Measurements from ENCODE around the gene MLH1.
"Not testable (repeated sequence)": the region's sequence is repeated elsewhere in the genome, so short reads cannot be mapped to it uniquely, and the experiment has no call there.

Gene MLH1

DNA sequence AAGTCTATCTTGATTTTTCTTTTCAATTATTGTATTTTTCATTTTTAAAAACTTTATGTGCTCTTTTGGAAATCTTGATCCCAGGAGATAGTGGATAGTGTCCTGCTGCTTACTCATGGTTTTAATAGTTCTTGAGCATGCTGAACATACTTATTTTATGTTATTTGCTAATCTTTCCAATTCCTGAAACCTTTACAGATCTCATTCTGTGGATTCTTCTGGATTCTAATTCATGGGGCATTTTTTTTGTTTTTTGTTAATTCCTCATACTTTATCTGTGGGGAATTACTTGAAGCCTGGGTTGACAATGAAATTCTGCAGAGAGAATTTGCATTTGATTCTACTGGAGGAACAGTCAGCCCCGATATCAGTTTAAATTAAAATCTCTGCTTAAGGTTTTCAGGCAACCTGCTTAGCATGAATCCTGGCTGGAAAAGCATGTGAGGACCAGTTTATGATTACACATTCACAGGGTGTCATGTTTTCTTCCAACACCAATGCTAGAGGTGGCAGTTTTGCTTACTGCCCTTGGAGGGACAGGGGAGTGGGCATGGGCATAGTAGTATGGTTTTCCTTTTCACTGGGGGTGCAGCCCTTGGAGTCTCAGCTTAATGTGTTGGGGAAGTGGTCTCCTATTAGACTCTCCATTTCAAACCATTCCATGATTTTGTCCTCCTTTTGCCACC, 46.0 kb downstream of the MLH1 start:
- no peak for DNase-seq

DNA sequence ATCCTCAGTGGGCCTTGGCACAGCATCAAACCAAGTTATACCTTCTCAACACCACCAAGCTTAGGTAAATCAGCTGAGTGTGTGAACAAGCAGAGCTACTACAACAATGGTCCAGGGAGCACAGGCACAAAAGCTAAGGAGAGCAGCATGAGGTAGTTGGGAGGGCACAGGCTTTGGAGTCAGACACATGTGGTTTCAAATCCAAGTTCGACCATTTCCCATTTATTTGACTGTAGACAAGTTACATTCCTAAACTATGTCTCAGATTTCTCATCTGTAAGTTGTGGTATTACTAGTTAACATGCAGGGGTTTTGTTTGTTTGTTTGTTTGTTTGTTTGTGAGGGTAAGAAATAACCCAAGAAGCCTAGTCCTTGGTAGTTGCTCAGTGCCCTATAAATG, 46.9 kb downstream of the MLH1 start:
- DNase-seq = no peak

DNA sequence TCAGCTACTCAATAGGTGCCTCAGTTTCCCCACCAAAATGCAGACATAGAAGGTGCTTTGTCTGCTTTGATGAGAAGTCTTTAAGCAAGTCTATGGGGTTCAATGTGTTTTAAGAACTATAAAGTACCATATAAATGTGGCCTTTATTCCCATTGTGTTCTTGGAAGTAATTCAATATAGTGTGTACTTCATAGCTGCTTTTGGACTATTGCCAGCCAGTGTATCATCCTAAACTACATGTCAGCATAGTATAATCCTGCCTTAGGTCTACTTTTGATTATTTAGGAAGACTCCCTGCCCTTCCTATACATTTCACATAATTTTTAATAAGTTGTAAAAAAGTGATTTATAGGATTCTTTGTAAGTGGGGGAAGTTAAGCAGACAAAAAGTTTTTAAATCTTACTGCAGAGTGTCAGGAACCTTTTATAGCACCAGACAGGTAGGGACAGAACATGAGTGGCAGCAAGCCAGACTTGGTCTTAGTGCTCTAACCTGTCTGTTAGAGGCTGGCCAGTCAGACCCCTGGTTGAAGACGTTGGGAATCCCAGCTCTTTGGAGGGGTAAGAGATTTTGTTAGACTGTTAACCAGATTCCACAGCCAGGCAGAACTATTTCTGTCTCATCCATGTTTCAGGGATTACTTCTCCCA, 48.4 kb downstream of the MLH1 start:
- no peak for DNase-seq

DNA sequence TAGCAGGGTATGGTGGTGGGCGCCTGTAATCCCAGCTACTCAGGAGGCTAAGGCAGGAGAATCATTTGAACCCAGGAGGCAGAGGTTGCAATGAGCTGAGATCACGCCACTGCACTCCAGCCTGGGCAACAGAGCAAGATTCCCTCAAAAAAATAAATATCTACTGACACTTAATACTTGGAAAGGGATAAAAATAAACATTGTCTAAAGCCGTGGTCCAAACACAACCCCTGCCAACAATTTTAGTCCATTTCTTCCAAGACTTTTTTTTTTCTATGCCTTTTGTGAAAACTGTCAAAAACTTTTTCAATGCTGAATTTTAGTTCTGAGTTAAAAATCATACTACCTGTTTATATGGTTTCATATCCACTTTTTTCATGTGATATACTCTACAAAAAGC, 49.4 kb downstream of the MLH1 start:
- not testable (repeated sequence) for DNase-seq

DNA sequence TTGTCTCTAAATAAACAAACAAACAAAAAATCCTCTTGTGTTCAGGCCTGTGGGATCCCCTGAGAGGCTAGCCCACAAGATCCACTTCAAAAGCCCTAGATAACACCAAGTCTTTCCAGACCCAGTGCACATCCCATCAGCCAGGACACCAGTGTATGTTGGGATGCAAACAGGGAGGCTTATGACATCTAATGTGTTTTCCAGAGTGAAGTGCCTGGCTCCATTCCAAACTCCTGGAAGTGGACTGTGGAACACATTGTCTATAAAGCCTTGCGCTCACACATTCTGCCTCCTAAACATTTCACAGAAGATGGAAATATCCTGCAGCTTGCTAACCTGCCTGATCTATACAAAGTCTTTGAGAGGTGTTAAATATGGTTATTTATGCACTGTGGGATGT, 57.0 kb downstream of the MLH1 start:
- DNase-seq = no peak

DNA sequence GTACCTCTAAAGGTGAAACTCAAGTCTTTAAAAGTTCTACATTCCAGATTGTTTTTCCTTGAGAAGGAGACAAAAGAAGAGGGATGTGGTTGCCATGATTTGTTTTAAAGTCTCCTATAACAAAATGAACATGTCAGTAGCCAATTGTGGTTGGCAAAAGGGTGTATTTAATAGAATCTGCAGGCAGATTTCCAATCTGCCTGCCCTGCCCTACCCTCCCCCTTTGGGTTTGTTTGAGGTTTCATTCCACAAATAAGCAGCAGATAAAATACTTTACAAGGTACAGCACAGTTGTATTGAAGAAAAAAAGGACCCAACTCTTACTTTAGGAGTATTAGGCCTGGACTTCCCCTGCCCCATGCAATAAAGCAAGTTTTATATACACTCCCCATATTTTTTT, 59.5 kb downstream of the MLH1 start:
- no peak for DNase-seq

DNA sequence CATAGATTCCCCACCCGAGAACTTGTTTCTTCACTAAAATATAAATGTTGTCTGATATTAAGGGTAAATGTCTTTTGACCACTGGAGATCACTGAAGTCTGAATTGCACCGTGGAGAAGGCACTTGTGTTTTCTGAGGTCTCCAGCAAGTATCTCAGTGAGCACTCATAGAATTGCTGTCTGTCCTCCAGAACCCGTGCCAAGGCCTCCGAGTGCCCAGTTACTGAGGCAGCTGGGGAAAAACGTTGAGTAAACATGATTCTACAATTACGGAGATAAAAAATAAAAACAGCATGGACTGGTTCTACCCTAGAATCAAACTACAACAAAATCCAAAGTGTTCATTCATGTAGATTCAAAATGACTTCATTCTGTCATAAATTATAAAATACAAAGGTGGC, 60.0 kb downstream of the MLH1 start:
- DNase-seq = no peak

DNA sequence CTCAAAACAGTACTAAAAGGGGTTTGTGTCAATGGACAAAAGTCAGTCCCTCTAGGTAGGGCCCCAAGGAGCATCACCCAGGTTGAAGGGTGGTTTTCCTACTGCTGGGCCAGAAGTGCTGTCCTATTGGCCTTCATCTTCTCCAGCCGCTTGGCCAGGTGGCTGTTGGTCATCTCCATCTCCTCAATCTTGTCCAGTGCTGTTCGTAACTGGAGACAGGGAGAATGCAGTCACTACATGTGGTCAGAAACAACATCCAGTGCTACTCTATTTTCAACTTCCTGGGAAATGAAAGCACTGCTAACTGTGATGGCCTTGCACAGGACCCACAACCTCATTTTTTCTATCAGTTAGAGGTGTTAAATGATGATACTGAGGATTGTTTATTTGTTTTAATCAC, 60.4 kb downstream of the MLH1 start:
- no peak for DNase-seq

DNA sequence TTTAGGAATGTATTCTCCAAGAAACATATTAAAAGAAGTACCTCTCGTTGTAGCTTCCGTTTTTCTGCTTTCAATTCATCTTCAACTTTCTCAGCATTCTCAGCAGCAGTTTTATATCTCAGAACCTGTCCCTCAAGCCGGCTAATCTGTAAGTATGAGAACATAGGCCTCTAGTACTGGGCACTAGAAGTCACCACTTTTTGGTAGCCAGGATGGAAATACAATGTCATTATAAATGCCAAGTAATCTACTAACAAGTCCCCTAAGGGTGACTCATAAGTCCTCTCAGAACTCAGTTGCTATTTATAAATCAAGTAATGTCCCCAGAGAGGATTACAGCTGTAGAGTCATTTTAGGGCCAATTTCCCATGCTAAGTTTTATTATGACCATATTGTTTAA, 61.1 kb downstream of the MLH1 start:
- no peak for DNase-seq

DNA sequence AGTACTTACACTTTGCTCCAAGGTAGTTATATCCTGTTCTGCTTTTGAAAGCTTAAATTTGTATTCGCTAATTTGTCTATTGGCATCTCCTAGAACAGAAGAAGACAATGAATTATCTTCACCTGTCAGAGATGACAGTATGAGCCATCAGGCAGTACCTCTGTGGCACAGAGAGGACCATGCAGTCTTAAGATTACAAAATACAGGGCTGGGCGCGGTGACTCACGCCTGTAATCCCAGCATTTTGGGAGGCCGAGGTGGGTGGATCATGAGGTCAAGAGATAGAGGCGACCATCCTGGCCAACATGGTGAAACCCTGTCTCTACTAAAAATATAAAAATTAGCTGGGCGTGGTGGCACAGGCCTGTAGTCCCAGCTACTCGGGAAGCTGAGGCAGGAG, 61.8 kb downstream of the MLH1 start:
- DNase-seq = not testable (repeated sequence)

DNA sequence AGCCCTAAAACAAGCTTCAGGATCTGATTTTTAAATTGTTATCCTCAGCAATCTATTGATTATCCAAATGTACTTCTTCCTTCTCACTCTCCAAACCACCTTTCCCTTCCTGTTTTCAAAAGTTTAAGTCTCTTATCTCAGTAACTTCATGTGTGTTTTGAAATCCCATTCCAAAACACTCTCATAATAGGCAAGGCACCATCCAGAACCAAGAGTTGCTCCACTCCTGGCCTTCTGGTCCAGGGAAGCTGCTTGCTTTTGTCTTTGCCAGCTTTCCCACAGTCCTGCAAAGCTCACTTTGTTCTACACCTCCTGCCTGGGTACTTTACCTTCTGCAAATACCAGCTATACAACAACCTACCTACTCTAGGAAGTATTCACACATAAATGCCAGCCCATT, 63.5 kb downstream of the MLH1 start:
- DNase-seq = no peak

DNA sequence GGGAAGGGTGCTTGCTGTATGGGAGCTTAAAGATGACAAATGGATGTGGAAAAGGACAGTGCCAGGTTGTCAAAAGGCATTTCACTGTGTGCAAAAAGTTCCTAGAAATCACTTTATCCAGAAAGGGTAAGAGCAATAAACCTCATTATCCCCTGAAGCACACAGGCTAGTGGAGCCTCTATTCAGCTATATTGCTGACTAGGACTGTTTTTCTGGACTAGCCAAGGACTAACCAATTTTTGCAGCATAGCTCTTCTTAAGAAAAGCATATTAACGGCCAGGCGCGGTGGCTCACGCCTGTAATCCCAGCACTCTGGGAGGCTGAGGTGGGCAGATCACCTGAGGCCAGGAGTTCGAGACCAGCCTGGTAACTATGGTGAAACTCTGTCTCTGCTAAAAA, 64.8 kb downstream of the MLH1 start:
- no peak for DNase-seq

DNA sequence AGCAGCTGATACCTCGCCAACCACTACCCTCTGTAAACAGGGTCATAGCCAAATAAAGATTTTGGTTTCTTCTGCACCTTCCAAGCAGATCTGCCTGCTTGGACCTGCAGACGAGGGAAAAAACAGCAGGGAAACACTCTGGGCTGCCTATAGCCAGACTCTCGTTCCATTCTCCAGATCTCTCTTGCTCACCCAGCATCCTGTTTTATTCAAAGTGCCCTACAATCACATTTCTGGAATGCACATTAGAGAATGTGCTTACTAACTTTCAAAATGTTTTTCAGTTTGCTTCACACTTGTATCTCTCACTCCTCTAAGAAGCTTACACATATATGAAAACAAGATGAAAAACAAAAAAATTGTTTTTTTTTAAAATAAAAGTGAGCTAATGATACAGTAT, 71.4 kb downstream of the MLH1 start:
- DNase-seq = no peak

DNA sequence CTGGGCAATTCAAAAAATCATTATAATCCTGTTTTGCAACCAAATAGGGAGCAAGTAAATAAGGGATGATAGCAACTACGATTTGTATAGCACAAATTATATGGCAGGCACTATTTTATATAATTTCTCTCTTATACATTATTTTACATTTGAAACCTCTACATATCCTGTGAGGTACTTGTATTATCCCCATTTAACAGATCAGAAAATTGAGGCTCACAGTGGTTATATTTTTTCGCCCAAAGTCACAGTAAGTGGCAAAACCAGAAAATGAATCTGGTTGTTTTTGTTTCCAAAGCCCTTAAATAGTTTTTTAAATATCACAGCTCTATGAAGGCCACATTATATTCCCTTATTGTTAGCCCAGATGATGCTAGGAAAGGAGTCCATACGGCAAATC, 74.3 kb downstream of the MLH1 start:
- DNase-seq = no peak

DNA sequence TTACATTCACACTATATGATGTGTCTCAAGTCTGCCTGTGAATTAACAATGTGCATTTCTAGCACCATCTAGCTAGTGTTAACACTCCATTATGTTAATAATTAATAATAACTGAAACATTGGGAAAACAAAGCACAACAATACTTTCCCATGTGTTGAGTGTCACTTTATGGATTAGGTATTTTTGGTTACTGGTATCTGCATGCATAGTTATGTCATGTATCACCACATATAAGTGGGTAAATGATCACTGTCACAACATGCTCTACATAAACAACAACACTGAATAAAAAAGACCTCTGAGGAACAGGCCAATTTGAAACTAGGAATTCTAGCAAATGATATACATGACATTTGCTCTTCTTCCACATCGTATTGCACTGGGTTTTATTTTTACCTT, 74.7 kb downstream of the MLH1 start:
- no peak for DNase-seq

DNA sequence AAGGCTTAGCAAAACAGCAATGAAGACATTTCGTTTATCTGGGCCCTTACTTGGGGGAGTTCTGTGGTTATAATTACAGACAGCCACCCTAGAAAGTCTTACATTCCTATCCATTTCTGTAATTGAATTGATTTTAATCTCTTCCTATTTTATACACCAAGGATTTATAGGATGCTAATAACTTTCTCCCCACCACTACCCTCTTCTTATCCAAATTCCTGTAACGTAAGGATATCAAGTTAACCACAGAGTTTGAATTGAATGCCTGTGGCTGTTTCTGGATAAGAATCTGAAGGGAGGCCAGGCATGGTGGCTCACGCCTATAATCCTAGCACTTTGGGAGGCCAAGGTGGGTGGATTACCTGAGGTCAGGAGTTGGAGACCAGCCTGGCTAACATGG, 78.6 kb downstream of the MLH1 start:
- no peak for DNase-seq

DNA sequence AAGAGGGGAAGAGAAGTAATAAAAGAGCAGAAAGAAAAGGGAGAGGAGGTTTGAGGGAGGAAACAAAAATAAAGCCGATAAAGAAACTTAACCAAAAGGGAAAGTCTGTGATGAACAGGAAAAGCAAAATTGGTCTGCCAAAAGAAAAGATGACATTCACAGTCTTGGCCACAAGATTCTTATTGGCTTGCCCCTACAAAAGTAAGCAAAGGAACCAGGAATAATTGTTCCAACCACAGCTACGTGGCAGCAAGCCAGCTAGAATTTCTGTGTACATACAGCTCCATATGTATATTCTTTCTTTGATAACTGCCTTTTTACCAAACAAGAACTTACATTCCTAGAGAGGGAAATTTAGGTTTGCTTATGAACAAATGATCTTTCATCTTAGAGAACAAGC, 79.6 kb downstream of the MLH1 start:
- no peak for DNase-seq

DNA sequence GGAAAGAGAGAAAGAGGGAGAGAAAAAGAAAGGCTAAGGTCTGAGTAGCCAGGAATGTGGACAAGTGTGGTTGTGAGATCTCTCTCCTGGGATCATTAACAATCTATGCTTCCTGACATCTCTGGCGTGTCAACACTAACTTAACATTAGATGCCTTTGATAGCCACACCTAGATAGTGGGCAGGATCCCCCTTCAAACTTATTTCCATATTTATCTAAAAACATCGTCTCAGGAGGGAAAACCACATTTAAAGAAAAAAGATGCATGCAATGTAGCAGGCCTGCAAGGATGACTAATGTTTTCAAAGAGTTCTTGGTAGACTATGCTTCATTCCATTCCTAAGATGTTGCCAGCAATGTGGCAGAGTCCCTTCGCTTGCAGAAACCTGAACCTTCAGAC, 80.9 kb downstream of the MLH1 start:
- no peak for DNase-seq

DNA sequence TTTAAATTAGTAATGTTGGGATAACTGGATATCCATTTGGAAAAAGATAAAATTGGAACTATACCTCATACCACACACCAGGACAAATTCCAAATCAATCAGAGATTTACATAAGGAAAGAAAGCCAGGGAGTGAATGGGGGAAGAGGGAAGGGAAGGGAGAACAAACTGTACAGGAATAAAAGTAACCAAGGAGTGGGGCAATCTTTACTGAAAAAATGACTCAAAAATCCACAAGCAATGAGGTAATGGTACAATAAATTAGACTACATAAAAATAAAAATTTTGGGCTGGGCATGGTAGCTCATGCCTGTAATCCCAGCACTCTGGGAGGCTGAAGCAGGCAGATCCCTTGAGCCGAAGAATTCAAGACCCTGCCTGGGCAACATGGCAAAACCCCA, 82.6 kb downstream of the MLH1 start:
- no peak for DNase-seq

DNA sequence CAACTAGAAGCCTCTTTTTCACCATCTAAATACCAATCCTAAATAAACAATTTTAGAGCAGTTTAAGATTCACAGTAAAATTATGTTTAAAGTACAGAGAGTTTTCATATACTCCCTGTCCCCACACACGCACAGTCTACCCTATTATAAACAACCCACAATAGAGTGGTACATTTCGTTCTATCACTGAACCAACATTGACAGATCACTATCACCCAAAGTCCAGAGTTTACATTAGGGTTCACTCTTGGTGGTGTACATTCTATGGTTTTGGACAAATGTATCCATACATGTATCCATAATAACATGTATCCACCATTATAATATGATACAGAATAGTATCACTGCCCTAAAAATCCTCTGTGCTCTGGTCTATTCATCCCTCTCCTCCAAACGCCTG, 89.0 kb downstream of the MLH1 start:
- DNase-seq = no peak

DNA sequence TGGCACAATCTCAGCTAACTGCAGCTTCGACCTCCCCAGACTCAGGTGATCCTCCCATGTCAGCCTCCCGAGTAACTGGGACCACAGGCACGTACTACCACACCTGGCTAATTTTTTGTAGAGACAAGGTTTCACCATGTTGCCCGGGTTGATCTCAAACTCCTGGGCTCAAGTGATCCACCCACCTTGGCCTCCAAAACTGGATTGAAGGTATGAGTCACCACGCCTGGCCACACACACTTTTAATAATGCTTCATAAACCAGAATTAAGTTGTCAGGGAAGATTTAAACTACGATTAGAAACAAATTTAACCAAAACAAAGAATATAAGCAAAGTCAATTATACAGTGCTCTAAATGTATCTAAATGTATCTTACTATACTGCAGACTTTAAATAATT, 93.6 kb downstream of the MLH1 start:
- DNase-seq = no peak

DNA sequence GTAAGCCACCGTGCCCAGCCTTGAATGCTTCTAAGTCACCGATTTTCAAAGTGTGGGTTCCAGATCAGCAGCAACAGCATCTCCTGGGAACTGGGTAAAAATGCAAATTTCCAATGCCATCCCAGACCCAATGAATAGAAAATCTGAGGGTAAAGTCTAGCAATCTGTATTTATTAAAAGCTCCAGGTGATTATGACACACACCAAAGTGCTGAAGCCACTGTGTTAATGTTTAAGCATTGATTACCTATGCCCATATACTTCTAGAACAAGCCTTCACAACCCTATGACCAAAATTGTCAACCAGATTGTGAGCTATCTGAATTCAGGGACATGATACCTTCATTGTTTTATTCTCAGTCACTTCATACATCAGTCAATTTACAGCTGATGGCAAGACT, 94.6 kb downstream of the MLH1 start:
- DNase-seq = no peak

DNA sequence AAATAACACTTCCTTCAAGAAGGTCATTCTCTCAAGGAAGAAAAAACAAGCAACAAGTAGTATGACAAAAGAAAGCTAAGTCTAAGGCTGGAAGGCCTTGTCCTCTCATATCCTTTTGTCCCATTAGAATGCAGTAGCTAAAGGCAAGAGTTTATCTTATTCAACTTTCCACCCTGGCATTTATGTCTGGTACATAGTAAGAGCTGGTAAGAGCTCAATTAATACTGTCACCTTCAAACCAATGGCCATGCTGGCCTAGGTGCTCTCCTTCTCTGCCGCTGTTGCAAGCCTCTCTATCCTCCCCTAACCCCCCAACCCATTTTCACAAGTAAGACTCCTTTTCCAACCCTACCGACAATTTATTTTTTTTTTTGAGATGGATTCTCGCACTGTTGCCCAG, 99.2 kb downstream of the MLH1 start:
- DNase-seq = no peak

DNA sequence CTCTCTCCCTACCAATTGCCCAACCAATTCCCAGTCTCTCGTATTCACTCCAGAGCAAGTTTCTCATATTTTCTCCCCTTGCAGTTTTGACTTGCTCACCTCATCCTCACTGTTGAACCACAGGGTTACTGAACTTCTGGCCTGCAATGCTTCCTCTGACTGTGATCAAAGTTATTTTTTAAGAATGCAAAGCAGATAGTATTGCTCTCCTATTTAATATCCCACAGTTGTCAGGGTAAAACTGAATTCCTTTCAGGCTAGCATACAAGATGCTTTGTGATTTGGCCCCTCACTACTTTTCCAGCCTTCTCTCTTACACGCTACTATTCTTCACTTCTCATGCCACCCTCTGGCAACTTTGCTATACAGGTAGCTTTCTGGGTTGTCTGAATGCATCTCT, 100.2 kb downstream of the MLH1 start:
- no peak for DNase-seq

DNA sequence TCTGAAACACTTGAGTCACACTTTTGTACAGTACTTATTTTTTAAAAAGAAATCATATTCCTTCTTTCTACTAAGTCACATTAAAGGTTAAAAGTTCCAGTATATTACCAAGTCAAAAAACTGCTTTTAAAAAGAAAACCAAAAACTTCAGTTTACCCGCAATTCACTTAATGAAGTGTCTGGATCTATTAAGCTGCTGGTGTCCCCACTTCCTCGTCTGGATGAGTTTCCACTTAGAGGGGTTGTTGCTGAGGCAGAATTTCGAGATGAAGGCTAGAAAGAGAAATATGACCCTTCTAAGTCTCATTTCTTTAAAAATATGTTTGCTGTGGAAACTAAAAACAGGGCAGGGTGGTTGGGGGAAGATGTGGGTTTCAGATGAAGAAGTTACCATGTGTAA, 101.3 kb downstream of the MLH1 start:
- DNase-seq = no peak
